Stimulated activated CD8-positive, alpha-beta memory T cell treated with anti-CD3 and anti-CD28 coated beads, Interleukin-12 subunit alpha, Interleukin-12 subunit beta, amount 100 ng/mL, for 4 hours (primary cell): ENCODE measurements around the gene HDAC8.
"Not testable (repeated sequence)": the region's sequence is repeated elsewhere in the genome, so short reads cannot be mapped to it uniquely, and the experiment has no call there.

Experiments used
- DNase-seq: peaks from one replicate; pipeline ENCODE4 v3.0.0-alpha.2; 2020; ENCODE audit warnings: low read depth

HDAC8 gene

GRCh38 chrX:72372735-72373134 is 199.9 kb downstream of the HDAC8 start:
- DNase-seq: no peak

- no peak for DNase-seq
These were observed 201.2 kb downstream of the HDAC8 start for GRCh38 chrX:72371405-72371804.

- no peak for DNase-seq
These were observed 203.8 kb downstream of the HDAC8 start for GRCh38 chrX:72368796-72369195.

GRCh38 chrX:72367516-72367915 is 205.1 kb downstream of the HDAC8 start:
- no peak for DNase-seq

GRCh38 chrX:72366701-72367454 is 205.8 kb downstream of the HDAC8 start:
- no peak for DNase-seq

- no peak for DNase-seq
These were observed 206.5 kb downstream of the HDAC8 start for GRCh38 chrX:72366178-72366577.

- no peak for DNase-seq
These were observed 207.5 kb downstream of the HDAC8 start for GRCh38 chrX:72365126-72365525.

GRCh38 chrX:72360326-72360725 is 212.3 kb downstream of the HDAC8 start:
- no peak for DNase-seq

GRCh38 chrX:72358313-72358712 is 214.3 kb downstream of the HDAC8 start:
- no peak for DNase-seq

- no peak for DNase-seq
These were observed 219.9 kb downstream of the HDAC8 start for GRCh38 chrX:72352786-72353185.

GRCh38 chrX:72351606-72352334 is 220.9 kb downstream of the HDAC8 start:
- no peak for DNase-seq

- DNase-seq: no peak
These were observed 223.5 kb downstream of the HDAC8 start for GRCh38 chrX:72349190-72349589.

GRCh38 chrX:72348247-72348979 is 224.2 kb downstream of the HDAC8 start:
- no peak for DNase-seq

GRCh38 chrX:72347366-72347765 is 225.3 kb downstream of the HDAC8 start:
- DNase-seq: no peak

GRCh38 chrX:72346302-72346949 is 226.2 kb downstream of the HDAC8 start:
- DNase-seq: no peak

- DNase-seq: no peak
These were observed 232.0 kb downstream of the HDAC8 start for GRCh38 chrX:72340626-72341025.

GRCh38 chrX:72340041-72340440 is 232.6 kb downstream of the HDAC8 start:
- DNase-seq: no peak

- DNase-seq: no peak
These were observed 242.5 kb downstream of the HDAC8 start for GRCh38 chrX:72330131-72330530.

- no peak for DNase-seq
These were observed 245.9 kb downstream of the HDAC8 start for GRCh38 chrX:72326605-72327300.

GRCh38 chrX:72319651-72320050 is 253.0 kb downstream of the HDAC8 start:
- DNase-seq: not testable (repeated sequence)

- no peak for DNase-seq
These were observed 255.5 kb downstream of the HDAC8 start for GRCh38 chrX:72317139-72317538.
